A673 (cell line): Measurements from ENCODE around the gene DACT2. TPM values are rescaled to one million over a fixed set of nuclear protein-coding genes. Genes with fewer than 3 reads are reported as not detected.

Experiments
- BruUV-seq: library from RNA; stranded (reverse); fragments of 400-500 nt; replicated peaks from 2 replicates; lab custom pipeline; 2021; lab: Mats Ljungman, UMichigan
- CTCF ChIA-PET: fragments of 300-600 bp; sonication (Branson Sonifier 250); formaldehyde crosslinking; loops from one replicate; lab custom pipeline; 2022; ENCODE audit warnings: antibody characterized with exemption; lab: Charles Lee
- POLR2A ChIA-PET: fragments of 300-600 bp; sonication (Branson Sonifier 250); formaldehyde crosslinking; loops from one replicate; lab custom pipeline; 2022; ENCODE audit warnings: antibody characterized with exemption; ENCODE audit not compliant: low non-redundant PET; lab: Charles Lee
- DNase-seq: peaks from one replicate; pipeline ENCODE4 v3.0.0-alpha.2; 2015; ENCODE audit warnings: low spot score
- H3K27ac ChIP-seq: fragments of 200-600 bp; sonication (generic); 2 replicates; pipeline ENCODE4 v1.5.1; 2016; ENCODE audit warnings: mixed run types, low read depth, mild to moderate bottlenecking, mixed read lengths, antibody characterized with exemption, low read length; ENCODE audit not compliant: poor library complexity, severe bottlenecking
- H3K27me3 ChIP-seq: fragments of 200-600 bp; sonication (generic); replicated peaks from 2 replicates; pipeline ENCODE4 v1.6.1; 2017; ENCODE audit warnings: mixed run types, low read depth, mild to moderate bottlenecking, mixed read lengths, antibody characterized with exemption, low read length; ENCODE audit not compliant: insufficient read depth, poor library complexity
- H3K36me3 ChIP-seq: fragments of 200-600 bp; sonication (generic); 2 replicates; pipeline ENCODE4 v1.6.1; 2016; ENCODE audit warnings: mixed run types, mild to moderate bottlenecking, mixed read lengths, antibody characterized with exemption, low read length; ENCODE audit not compliant: insufficient read depth, poor library complexity, severe bottlenecking
- H3K4me1 ChIP-seq: fragments of 200-600 bp; sonication (generic); 2 replicates; pipeline ENCODE4 v1.6.1; 2017; ENCODE audit warnings: mixed run types, mild to moderate bottlenecking, mixed read lengths, antibody characterized with exemption, low read length; ENCODE audit not compliant: insufficient read depth, poor library complexity, severe bottlenecking
- H3K4me3 ChIP-seq: fragments of 200-600 bp; sonication (generic); 2 replicates; pipeline ENCODE4 v1.5.1; 2016; ENCODE audit warnings: low read depth, mixed run types, mild to moderate bottlenecking, mixed read lengths, low read length; ENCODE audit not compliant: poor library complexity, severe bottlenecking
- H3K9me3 ChIP-seq: fragments of 200-600 bp; sonication (generic); 2 replicates; pipeline ENCODE4 v1.6.1; 2016; ENCODE audit warnings: mixed run types, low read depth, mild to moderate bottlenecking, mixed read lengths, antibody characterized with exemption, low read length; ENCODE audit not compliant: poor library complexity, severe bottlenecking
- CTCF ChIP-seq: fragments of 300-800, 200-600 bp; sonication (generic); conservative IDR thresholded peaks from 2 replicates; pipeline ENCODE4 v1.5.1; 2017; ENCODE audit warnings: low read depth, mild to moderate bottlenecking, antibody characterized with exemption, low read length, moderate library complexity, mixed read lengths
- EZH2 ChIP-seq: fragments of 200-600 bp; sonication (generic); IDR thresholded peaks from 2 replicates; pipeline ENCODE4 v1.6.1; 2017; ENCODE audit warnings: borderline replicate concordance, low read depth, mild to moderate bottlenecking, mixed read lengths, antibody characterized with exemption, low read length; ENCODE audit not compliant: poor library complexity, severe bottlenecking
- intact Hi-C: fragments of 100-400 bp; cut with micrococcal nuclease; formaldehyde crosslinking; loops from one replicate; pipeline ENCODE4 v1.10.0; 2022; ENCODE audit not compliant: unreplicated experiment
- total RNA-seq: library from RNA; stranded (reverse); gene quantifications from 2 replicates; pipeline ENCODE4 v1.2.3, GENCODE V29; 2021

Gene DACT2
- total RNA-seq, 1 experiment from 2014 or later, result 18.7 TPM

GRCh38 chr6:168362276-168362990, 42.9 kb upstream of the DACT2 start:
- intact Hi-C loops, result no loop called here
- no peaks in the 10 kb centered on the region for H3K36me3 ChIP-seq
- H3K27ac ChIP-seq, result no peak overlapping the region
- no peak overlapping the region for H3K4me3 ChIP-seq
- POLR2A ChIA-PET, result no interaction called here
- no peaks in the 10 kb centered on the region for H3K4me1 ChIP-seq
- CTCF ChIA-PET, result no interaction called here
- H3K27me3 ChIP-seq, result no peaks in the 10 kb centered on the region
- no TSS peak for BruUV-seq
- TF ChIP-seq EZH2 (no peak), CTCF (no peak)
- no peak for DNase-seq
- H3K9me3 ChIP-seq, result no peaks in the 10 kb centered on the region

- Histone ChIP-seq H3K27me3 (no peaks in the 10 kb centered on the region), H3K4me3 (no peak overlapping the region), H3K9me3 (no peaks in the 10 kb centered on the region), H3K36me3 (no peaks in the 10 kb centered on the region), H3K4me1 (no peaks in the 10 kb centered on the region), H3K27ac (no peak overlapping the region)
- ChIA-PET POLR2A (no interaction called here), CTCF (no interaction called here)
- TF ChIP-seq CTCF (no peak), EZH2 (no peak)
- no peak for DNase-seq
- intact Hi-C loops, result no loop called here
- no TSS peak for BruUV-seq
These were observed 42.2 kb upstream of the DACT2 start for GRCh38 chr6:168361766-168362165.

GRCh38 chr6:168359794-168360193, 40.2 kb upstream of the DACT2 start:
- ChIA-PET POLR2A (no interaction called here), CTCF (no interaction called here)
- no peak overlapping the region for H3K27ac ChIP-seq
- no peak for TF ChIP-seq EZH2
- no peak for TF ChIP-seq CTCF
- H3K27me3 ChIP-seq, result no peaks in the 10 kb centered on the region
- no peak overlapping the region for H3K4me3 ChIP-seq
- H3K36me3 ChIP-seq, result no peaks in the 10 kb centered on the region
- DNase-seq, result no peak
- intact Hi-C loops, result no loop called here
- BruUV-seq, result no TSS peak
- H3K4me1 ChIP-seq, result peaks cover 4% of the 10 kb centered on the region
- no peaks in the 10 kb centered on the region for H3K9me3 ChIP-seq
